Small intestine (tissue), 7 donors: ENCODE data around the gene ZBTB11. TPM values are rescaled to one million over a fixed set of nuclear protein-coding genes. Genes with fewer than 3 reads are reported as not detected.
"Not testable (repeated sequence)": the region's sequence is repeated elsewhere in the genome, so short reads cannot be mapped to it uniquely, and the experiment has no call there.

Source experiments
- DNase-seq, 2 donors: peaks; one replicate each; pipeline versions ENCODE4 v3.0.0 to v3.0.0-alpha.2; 2013
- FAIRE-seq: peaks from 2 replicates; lab custom pipeline; 2012; peaks lifted over from hg19 to GRCh38; lab: Jason Lieb, UNC
- H3K27ac ChIP-seq, 3 donors: one replicate each; pipeline ENCODE4 v1.5.1; 2013; ENCODE audit warnings: low read length in 2 of 3, mild to moderate bottlenecking in 2 of 3, control low read depth in 1 of 3, inconsistent platforms in 1 of 3, low read depth in 1 of 3, moderate library complexity in 1 of 3
- H3K27me3 ChIP-seq, 3 donors: one replicate each; pipeline ENCODE4 v1.6.1; 2013; ENCODE audit warnings: low read length in 3 of 3, inconsistent platforms in 1 of 3; ENCODE audit not compliant: control insufficient read depth in 3 of 3, insufficient read depth in 3 of 3
- H3K36me3 ChIP-seq, 3 donors: one replicate each; pipeline ENCODE4 v1.6.1; 2013; ENCODE audit warnings: low read length in 3 of 3, inconsistent platforms in 1 of 3, low read depth in 1 of 3, mild to moderate bottlenecking in 1 of 3, moderate library complexity in 1 of 3; ENCODE audit not compliant: control insufficient read depth in 3 of 3, insufficient read depth in 2 of 3
- H3K4me1 ChIP-seq, 3 donors: one replicate each; pipeline ENCODE4 v1.6.1; 2013; ENCODE audit warnings: low read length in 2 of 3, inconsistent platforms in 1 of 3, low read depth in 1 of 3, mild to moderate bottlenecking in 1 of 3, moderate library complexity in 1 of 3; ENCODE audit not compliant: control insufficient read depth in 3 of 3, insufficient read depth in 2 of 3
- H3K4me3 ChIP-seq, 3 donors: one replicate each; pipeline ENCODE4 v1.5.1; 2013; ENCODE audit warnings: low read length in 3 of 3, control low read depth in 1 of 3, inconsistent platforms in 1 of 3, low read depth in 1 of 3, mild to moderate bottlenecking in 1 of 3, moderate library complexity in 1 of 3
- H3K9me3 ChIP-seq, 2 donors: one replicate each; pipeline ENCODE4 v1.6.1; 2013; ENCODE audit warnings: low read depth in 1 of 2, low read length in 1 of 2; ENCODE audit not compliant: control insufficient read depth in 2 of 2, insufficient read depth in 1 of 2
- WGBS, 3 donors: extraction: QIAGEN DNeasy Blood & Tissue Kit; methylation state at CpG; one replicate each; pipeline ENCODE4 v1.1.7; 2013; 5-methylcytosine and 5-hydroxymethylcytosine counted together
- polyA plus RNA-seq, 4 donors: library from polyadenylated mRNA; stranded (reverse) in 3 of 4; unstranded in 1 of 4; fragments of 200-250 nt in 3 of 4; fragments of 120-200 nt in 1 of 4; gene quantifications; one replicate each; pipeline versions ENCODE4 v1.2.1 to v1.2.3, GENCODE V29; 2013
- donor health status: healthy with polysubstance abuse.
- donor health status: control.
- donor health status: control.
- donor health status: Bipolar disorder and iron deficiency.
- donor health status: healthy.

ZBTB11 gene
- polyA plus RNA-seq, 4 donors: 5.4 to 17.6 (median 6.3) TPM

- Histone ChIP-seq H3K36me3 (no peaks in the 10 kb centered on the region), H3K9me3 (no peaks in the 10 kb centered on the region), H3K4me1 (no peaks in the 10 kb centered on the region), H3K4me3 (no peak overlapping the region), H3K27ac (no peak overlapping the region), H3K27me3 (no peaks in the 10 kb centered on the region)
- FAIRE-seq (no peak), DNase-seq (peak; percentile 54 to 69)
- WGBS, 3 donors: 33 to 36% (median 35%) methylated on average over 10 of the region's 10 CpGs
Measured at GRCh38 chr3:101695779-101696372, 18.9 kb upstream of the ZBTB11 start.

GRCh38 chr3:101694836-101695235, 17.9 kb upstream of the ZBTB11 start:
- H3K9me3 ChIP-seq, H3K4me3 ChIP-seq, H3K27me3 ChIP-seq, H3K4me1 ChIP-seq, H3K36me3 ChIP-seq, H3K27ac ChIP-seq, FAIRE-seq, DNase-seq: not testable (repeated sequence)
- WGBS, 3 donors: 82 to 98% (median 97%) methylated on average over 4 of the region's 4 CpGs

DNA sequence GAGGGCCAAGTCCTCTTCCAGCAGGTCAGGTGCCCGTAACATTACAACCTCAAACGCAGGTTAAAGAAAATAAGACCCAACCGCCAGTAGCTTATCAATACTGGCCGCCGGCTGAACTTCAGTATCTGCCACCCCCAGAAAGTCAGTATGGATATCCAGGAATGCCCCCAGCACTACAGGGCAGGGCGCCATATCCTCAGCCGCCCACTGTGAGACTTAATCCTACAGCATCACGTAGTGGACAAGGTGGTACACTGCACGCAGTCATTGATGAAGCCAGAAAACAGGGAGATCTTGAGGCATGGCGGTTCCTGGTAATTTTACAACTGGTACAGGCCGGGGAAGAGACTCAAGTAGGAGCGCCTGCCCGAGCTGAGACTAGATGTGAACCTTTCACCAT, 16.6 kb upstream of the ZBTB11 start:
- H3K4me1 ChIP-seq, H3K27me3 ChIP-seq, H3K27ac ChIP-seq, H3K9me3 ChIP-seq, H3K4me3 ChIP-seq, H3K36me3 ChIP-seq, FAIRE-seq: not testable (repeated sequence)
- peak in 1 of 2 donors; percentile 36 for DNase-seq
- 75 to 84% (median 79%) methylated on average over 11 to 13 of the region's 13 CpGs for WGBS, 3 donors

- not testable (repeated sequence) for H3K36me3 ChIP-seq, DNase-seq, FAIRE-seq, H3K4me1 ChIP-seq, H3K27me3 ChIP-seq, H3K27ac ChIP-seq, H3K4me3 ChIP-seq, H3K9me3 ChIP-seq
- WGBS, 3 donors: 74 to 91% (median 81%) methylated on average over 10 to 14 of the region's 15 CpGs
Measured at GRCh38 chr3:101691685-101692671, 15.0 kb upstream of the ZBTB11 start.

DNA sequence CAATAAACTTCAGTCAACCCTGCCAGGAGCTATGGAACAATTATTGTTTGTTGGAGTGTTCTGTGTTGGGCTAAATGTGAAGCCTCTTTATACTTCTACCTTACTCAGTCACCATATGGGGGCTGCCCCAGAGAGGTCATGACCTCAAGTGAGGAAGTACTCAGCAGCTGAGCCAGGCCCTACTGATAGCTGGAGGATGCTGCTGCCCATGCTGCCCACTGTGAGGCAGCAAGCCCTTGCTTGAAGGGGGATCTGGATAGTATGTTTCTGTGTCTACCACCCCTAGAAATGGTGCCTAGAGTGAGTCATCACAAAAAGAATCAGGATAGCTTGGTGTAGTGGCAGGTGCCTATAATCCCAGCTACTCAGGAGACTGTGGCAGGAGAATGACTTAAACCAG, 14.0 kb upstream of the ZBTB11 start:
- DNase-seq: no peak
- no peaks in the 10 kb centered on the region for H3K9me3 ChIP-seq
- no peaks in the 10 kb centered on the region for H3K27me3 ChIP-seq
- FAIRE-seq: no peak
- H3K36me3 ChIP-seq: no peaks in the 10 kb centered on the region
- H3K4me1 ChIP-seq: peaks cover 0 to 3% (median 0%) of the 10 kb centered on the region in 3 donors
- no peak overlapping the region for H3K27ac ChIP-seq
- no peak overlapping the region for H3K4me3 ChIP-seq

GRCh38 chr3:101689286-101689685, 12.4 kb upstream of the ZBTB11 start:
- DNase-seq (no peak), FAIRE-seq (no peak)
- Histone ChIP-seq H3K4me3 (no peak overlapping the region), H3K4me1 (peaks cover 2 to 9% (median 3%) of the 10 kb centered on the region in 3 donors), H3K9me3 (no peaks in the 10 kb centered on the region), H3K36me3 (peaks cover 0 to 6% (median 2%) of the 10 kb centered on the region in 3 donors), H3K27ac (no peak overlapping the region), H3K27me3 (no peaks in the 10 kb centered on the region)
- 92 to 94% (median 92%) methylated on average over 2 of the region's 2 CpGs for WGBS, 3 donors

GRCh38 chr3:101687142-101687931, 10.4 kb upstream of the ZBTB11 start:
- H3K4me1 ChIP-seq: peaks cover 2 to 11% (median 8%) of the 10 kb centered on the region in 3 donors
- no peaks in the 10 kb centered on the region for H3K9me3 ChIP-seq
- peak overlapping the region in 2 of 3 donors; percentile 47 to 76 for H3K4me3 ChIP-seq
- FAIRE-seq (no peak), DNase-seq (peak in 1 of 2 donors; percentile 25)
- no peaks in the 10 kb centered on the region for H3K27me3 ChIP-seq
- H3K36me3 ChIP-seq: peaks cover 2 to 16% (median 2%) of the 10 kb centered on the region in 3 donors
- H3K27ac ChIP-seq: peak overlapping the region; percentile 71 to 94 (median 84)
- WGBS, 3 donors: 38 to 50% (median 44%) methylated on average over 25 of the region's 25 CpGs

GRCh38 chr3:101685870-101686307, 9.0 kb upstream of the ZBTB11 start:
- Histone ChIP-seq H3K9me3 (no peaks in the 10 kb centered on the region), H3K4me1 (peaks cover 2 to 11% (median 8%) of the 10 kb centered on the region in 3 donors), H3K27ac (peak overlapping the region; percentile 71 to 94 (median 84)), H3K27me3 (no peaks in the 10 kb centered on the region), H3K36me3 (peaks cover 7 to 26% (median 10%) of the 10 kb centered on the region in 3 donors), H3K4me3 (peak overlapping the region; percentile 47 to 76 (median 72))
- WGBS, 3 donors: 1 to 2% (median 1%) methylated on average over 11 of the region's 11 CpGs
- FAIRE-seq (no peak), DNase-seq (no peak)
